HG03354 (cell line): ENCODE measurements around the gene PRTN3.

Experiments
- ATAC-seq: cut with Tn5 transposase; IDR thresholded peaks from one replicate; pipeline ENCODE4 v1.9.1; 2021; ENCODE audit warnings: mild to moderate bottlenecking; ENCODE audit not compliant: unreplicated experiment, poor library complexity, severe bottlenecking

Gene PRTN3

DNA sequence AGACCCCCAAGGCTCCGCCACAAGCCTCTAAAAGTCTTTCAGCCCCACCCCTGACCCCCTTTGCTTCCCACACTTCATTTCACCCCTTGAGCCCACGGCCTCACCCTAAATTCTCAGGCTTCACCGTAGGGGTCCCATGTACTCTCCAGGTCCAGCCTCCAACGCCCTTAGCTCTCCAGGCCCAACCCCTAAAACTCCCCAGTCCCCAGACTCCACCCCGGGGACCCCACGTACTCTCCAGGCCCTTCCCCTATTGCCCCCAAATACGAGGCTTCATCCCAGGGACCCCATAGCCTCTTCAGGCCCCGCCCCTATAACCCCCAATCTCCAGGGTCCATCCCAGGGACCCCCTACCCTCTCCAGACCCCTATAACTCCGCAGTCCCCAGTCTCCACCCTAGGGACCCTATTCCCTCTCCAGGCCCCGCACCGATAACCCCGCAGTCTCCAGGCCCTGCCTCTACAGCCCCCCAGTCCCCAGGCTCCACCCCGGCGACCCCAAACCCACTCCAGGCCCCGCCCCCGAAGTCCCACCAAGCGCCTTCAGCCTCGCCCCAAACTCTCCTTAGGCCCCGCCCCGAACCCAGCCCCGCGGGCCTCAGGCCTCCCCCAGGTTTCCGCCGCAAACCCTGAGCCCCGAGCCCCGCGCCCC, 51.6 kb downstream of the PRTN3 start:
- no peak for ATAC-seq

DNA sequence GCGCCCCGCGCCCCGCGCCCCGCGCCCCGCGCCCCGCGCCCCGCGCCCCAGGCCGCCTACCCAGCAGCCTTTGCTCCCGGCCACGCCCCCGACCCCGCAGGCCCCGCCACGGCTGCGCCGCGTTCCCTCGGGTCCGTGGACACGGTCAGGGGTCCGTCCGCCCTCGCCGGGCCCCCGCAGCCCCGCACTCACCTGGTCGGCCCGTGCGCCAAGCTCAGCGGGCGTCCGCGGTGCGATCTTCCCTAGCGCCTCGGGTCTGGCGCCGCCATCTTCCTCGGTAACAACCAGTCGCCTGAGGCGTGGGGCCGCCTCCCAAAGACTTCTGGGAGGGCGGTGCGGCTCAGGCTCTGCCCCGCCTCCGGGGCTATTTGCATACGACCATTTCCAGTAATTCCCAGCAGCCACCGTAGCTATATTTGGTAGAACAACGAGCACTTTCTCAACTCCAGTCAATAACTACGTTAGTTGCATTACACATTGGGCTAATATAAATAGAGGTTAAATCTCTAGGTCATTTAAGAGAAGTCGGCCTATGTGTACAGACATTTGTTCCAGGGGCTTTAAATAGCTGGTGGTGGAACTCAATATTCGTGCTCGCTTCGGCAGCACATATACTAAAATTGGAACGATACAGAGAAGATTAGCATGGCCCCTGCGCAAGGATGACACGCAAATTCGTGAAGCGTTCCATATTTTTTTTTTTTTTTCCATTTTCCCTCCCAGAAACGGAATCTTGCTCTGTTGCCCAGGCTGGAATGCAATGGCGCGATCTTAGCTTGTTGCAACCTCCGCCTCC, 52.3 kb downstream of the PRTN3 start, which contains the start of the genes MED16 and RNU6-9:
Gene MED16 (minus strand): TSS at position 294 of the 796 bp plus-strand sequence. CDS start 2,056 bp downstream, outside the sequence.
Gene RNU6-9 (plus strand): TSS at position 591 of the 796 bp plus-strand sequence.
- peak; percentile 86 for ATAC-seq

DNA sequence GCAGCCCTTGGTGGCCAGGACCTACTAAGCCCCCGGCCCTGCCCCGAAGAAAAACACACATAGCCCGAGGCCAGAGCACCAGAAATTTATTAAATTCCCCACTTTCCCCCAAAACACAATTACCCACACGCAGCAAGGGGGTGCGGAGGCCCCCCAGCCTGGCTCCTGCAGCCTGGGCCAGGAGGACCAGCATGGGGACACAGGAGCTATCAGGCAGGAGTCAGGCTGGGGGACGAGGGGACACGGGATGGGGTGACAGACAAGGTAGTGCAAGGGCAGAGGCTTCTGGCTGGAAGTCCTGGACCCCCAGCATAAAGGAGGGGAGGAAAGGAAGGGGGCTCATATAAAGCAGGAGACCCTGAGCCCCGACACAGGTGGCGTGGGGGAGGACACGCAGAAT, 55.6 kb downstream of the PRTN3 start:
- ATAC-seq = no peak

DNA sequence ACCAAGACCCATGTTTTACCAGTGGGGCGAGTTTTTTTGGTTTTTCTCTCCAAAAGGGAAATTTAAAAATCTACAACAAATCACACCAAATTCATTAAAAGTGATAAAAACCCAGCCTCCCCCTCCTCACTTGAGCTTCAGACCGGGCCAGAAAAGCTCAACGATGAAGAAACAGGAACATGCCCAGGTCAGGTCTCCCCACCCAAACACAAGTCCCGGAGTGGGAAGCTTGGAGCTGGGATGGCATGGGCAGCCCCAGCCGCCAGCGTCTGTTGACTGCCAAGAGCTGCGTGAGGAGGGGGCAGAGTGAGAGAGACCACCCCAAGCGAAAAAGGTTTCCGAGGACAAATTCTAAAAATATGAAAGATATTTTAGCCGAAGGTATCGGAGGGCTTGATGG, 56.2 kb downstream of the PRTN3 start:
- no peak for ATAC-seq

DNA sequence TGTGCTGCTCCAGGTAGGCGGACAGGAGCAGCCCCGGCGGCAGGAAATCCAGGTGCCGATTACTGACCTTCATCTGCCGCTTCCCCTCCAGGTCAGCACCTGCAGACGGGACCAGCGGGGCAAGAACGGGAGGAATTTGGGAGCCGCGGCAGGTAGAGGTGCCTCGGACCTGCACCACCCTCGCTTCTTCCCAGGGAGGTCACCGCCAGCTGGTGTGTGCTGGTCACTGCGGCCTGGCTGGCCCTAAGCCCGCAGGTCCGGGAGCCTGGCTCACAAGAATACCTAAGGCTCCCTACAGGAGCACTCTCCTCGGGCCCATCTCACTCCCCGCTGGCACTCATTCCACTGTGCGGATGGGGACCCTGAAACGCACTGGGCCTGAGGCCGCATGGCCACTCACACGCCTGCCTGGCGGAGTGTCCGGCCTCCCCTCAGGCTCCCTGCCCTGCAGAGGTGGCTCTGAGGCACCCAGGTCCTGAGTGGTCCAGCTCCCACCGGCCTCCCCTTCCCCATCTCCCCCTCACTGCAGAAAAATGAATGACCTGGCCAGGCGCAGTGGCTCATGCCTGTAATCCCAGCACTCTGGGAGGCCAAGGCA, 56.7 kb downstream of the PRTN3 start:
- ATAC-seq = no peak
